SIG-M5 (cell line): ENCODE results near the gene CTBP2.
"Not testable (repeated sequence)": the region's sequence is repeated elsewhere in the genome, so short reads cannot be mapped to it uniquely, and the experiment has no call there.

Experiments used
- DNase-seq: peaks from one replicate; lab custom pipeline; 2025; lab: John Stamatoyannopoulos, UW

Gene CTBP2

DNA sequence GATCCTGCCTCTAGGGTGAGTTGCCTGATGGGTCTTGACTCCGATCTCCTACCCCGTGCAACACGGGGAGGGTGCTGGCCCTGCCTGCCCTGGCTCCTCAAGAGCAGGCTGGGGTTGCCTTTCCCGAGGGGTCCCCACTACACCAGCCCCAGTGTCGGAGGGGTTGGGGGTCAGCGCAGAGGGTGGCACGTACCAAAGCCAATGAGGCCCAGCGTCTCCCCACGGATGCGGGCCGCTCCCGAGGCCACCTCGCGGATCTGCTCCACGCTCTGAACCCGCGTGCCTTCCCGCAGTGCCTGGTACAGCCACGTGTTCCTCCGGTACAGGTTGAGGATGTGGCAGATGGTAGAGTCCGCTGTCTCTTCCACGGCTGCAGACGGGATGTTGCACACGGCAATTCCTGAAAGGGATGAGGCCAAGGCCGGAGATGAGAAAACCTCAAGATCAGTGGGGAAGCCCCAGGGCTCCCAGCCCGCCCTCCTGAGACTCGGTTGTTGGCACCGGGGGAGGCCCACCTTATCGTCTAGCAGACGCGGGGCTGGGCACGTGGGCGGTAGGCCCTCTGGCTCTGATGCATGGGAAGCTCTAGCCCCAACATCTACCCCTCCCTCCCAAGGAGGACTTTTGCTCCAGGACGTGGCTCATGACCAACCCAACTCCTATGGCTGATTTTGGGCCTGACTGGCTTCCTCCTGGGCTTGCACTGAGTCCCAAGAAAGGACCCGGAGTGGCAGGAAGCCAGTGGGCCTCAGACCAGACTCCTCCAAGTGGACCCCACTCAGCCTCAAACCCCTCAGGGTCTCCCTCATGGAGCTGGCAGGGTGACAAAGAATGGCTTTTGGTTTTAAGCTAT, 162.4 kb downstream of the CTBP2 start:
- no peak for DNase-seq

GRCh38 chr10:124997306-124997705, 163.1 kb downstream of the CTBP2 start:
- no peak for DNase-seq

DNA sequence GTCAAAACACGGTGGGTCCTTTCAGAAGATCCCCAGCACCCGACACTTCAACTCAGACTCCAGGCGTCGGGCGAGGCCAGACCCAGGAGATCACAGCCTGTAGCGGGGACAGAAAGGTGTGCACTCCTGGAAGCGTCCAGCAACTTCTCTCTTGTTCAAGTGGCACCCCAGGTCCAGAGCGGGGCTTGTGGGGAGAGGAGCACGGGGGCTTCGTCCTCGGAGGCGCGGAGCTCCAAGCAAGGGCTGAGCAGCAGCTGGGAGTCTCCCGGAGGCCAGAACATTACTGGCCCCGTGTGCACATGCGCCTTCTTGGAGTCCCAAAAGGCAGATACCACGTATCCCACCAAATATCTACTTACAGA, 163.5 kb downstream of the CTBP2 start:
- no peak for DNase-seq

DNA sequence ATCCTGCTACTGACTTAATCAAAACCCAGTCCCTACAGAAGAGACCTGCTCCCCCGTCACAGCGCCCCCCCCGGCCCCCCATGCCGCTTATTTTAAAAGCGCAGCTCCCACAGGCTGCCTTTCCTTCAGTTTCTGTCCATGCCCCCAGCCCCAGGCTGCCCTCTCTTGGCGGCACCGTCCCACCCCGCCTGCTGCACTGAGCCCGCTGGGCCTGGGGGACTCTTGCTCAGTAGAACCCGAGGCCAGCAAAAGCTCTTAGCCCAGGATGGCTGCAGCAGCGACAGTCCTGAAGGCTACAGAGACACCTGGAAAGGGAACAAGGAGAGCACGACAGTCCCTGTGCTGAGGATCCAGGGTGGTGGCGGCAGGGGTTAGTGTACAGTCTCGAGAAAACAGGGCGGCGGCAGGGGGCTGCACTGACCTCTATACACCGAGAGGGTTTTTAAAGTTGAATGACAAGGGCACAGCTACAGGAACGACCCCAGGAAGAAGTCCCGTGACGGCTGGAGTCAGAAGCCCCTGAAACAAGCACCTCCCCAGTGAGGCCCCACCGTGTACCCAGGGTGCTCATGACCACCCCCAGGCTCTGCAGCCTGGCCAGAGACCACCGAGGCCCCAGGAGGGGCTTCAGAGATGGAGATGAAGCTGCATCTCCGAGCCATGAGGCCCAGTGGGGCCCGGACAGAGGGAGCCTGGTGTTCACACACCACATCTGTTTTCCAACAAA, 164.1 kb downstream of the CTBP2 start:
- no peak for DNase-seq

DNA sequence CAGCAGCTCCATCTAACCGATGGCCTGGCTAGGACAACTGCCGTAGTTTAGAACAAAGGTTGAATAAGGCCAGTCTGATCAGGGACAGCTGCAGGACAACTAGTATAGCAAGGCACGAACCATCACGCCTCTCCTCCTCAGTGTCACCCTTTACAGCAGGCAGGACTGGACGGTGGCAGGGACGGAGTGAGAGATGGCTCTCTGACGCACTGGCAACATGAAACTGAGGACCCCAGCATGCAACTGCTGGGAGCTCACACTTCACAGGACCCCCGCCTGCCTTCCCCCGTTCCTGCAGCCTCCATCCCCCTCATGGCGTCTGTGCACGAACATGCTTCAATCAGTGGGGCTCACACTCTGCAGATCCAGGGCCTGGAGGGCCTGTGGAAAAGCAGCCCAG, 164.8 kb downstream of the CTBP2 start:
- DNase-seq = no peak

GRCh38 chr10:124994573-124995473, 165.5 kb downstream of the CTBP2 start:
- no peak for DNase-seq

- DNase-seq = no peak
Measured at GRCh38 chr10:124993736-124994451, 166.5 kb downstream of the CTBP2 start.

DNA sequence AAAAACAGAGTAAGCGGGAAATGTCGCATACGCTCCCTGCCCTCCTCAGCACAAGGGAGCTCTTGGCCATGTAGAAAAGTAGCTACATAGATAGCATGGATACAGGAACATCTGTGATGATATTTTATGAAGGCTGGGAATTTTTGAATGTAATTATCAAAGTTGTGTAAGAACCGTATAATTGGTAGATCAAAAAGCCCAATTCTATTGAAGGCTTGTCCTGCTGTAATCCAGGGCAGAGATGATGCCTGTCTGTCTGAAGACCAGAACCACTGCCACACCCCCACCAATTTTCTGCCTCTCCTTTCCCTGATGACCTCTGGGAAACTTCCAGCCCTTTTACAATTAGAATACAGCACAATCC, 167.0 kb downstream of the CTBP2 start:
- no peak for DNase-seq

GRCh38 chr10:124992462-124993344, 167.7 kb downstream of the CTBP2 start:
- DNase-seq = no peak

GRCh38 chr10:124991835-124992234, 168.5 kb downstream of the CTBP2 start:
- no peak for DNase-seq

DNA sequence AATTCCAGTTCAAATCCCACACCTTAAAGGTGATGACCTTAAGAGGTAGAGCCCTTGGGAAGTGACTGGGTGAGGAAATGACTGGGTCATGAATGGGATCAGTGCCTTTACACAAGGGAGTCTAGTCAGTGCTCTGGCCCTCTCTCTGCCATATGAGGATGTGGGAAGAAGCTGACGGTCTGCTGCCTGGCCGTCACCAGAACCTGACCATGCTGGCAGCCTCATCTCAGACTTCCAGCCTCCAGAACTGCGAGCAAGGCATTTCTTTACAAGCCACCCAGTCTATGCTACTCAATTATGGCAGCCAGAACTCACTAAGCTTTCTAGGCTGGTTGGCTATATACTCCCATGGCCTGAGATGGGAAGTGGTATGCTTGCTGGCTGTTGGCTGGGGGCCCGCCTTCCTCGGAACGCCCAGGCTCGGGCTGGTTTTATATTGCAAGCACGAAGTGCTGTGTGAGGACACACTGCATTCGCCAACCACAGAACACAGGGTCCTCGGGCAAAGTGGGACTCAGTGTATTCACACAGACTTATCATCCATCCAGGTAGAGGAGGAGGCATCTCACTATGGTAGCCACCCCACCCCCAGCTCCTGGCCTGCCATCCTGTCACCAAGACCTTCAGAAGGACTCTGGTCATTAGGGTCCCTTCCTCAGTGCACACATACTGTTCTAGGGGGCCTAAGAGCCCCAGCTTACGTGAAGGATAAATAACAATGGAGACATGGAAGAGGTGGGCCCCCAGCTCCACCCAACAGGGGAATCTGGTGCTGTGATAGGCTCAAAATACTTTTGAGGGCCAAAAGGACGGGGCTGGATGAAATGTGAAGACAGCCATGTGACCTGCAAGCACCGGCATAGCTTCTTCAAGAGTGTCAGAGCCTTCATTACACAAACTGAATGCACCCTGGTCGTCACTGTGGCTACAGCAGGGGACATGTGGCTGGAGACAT, 169.4 kb downstream of the CTBP2 start:
- DNase-seq = no peak

GRCh38 chr10:124989526-124989925, 170.8 kb downstream of the CTBP2 start:
- DNase-seq = no peak

- DNase-seq = not testable (repeated sequence)
Measured at GRCh38 chr10:124988753-124989152, 171.6 kb downstream of the CTBP2 start.

GRCh38 chr10:124987788-124988187, 172.6 kb downstream of the CTBP2 start:
- DNase-seq = no peak

GRCh38 chr10:124985162-124985561, 175.2 kb downstream of the CTBP2 start:
- DNase-seq = no peak

- no peak for DNase-seq
Measured at GRCh38 chr10:124984376-124984775, 176.0 kb downstream of the CTBP2 start.

DNA sequence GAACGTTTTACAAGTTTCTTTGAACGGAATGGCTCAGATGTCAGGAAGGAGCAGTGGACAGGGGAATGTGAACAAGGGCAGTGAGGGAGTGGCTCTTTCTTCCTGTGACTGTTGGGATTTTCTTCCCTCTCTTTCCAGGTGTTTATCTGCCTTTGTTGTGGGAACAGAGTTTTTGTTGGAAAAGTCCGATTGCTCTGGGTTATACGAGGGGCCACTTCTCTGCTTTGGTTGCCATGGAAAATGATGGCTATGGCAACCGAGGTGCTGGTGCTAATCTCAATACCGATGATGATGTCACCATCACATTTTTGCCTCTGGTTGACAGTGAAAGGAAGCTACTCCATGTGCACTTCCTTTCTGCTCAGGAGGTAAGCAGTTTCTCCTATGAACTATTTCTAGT, 177.0 kb downstream of the CTBP2 start:
- DNase-seq = no peak

DNA sequence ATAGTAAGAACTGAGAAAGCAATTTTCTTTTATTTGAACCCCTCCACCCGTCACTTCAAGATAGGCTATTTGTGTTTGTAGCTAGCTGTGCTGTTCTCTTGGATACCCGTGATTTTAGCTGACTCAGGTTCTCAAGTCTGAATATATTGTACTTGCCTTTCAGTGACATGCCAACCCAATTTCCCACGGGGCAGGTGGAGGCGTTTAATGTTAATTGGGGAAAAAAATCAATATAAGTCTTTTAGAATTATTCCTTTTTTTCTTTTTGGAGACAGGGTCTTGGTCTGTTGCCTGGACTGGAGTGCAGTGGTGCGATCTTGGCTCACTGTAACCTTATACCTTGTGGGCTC, 182.0 kb downstream of the CTBP2 start:
- no peak for DNase-seq

GRCh38 chr10:124977648-124978375, 182.6 kb downstream of the CTBP2 start:
- no peak for DNase-seq
